Sigmoid colon (tissue), 7 donors: ENCODE data around the gene MCCC1. TPM values are rescaled to one million over a fixed set of nuclear protein-coding genes. Genes with fewer than 3 reads are reported as not detected.
A peak's percentile ranks its signal among the peaks of the same experiment; 100 is the strongest.

ENCODE experiments used
- DNase-seq: peaks from one replicate; pipeline ENCODE4 v3.0.0-alpha.2; 2019
- H3K27ac ChIP-seq, 4 donors: fragments of 200-600 bp; sonication (generic); one replicate each; pipeline ENCODE4 v1.5.1; 2016 to 2019; ENCODE audit warnings: mild to moderate bottlenecking in 1 of 4
- H3K27me3 ChIP-seq, 3 donors: fragments of 200-600 bp; sonication (generic); one replicate each; pipeline ENCODE4 v1.5.1; 2019; ENCODE audit warnings: mild to moderate bottlenecking in 1 of 3
- H3K36me3 ChIP-seq, 4 donors: fragments of 200-600 bp; sonication (generic); one replicate each; pipeline ENCODE4 v1.5.1; 2016 to 2019
- H3K4me1 ChIP-seq, 4 donors: fragments of 200-600 bp; sonication (generic); one replicate each; pipeline ENCODE4 v1.5.1; 2017 to 2019
- H3K4me3 ChIP-seq, 4 donors: fragments of 200-600 bp; sonication (generic); one replicate each; pipeline ENCODE4 v1.5.1; 2017 to 2019; ENCODE audit warnings: mild to moderate bottlenecking in 2 of 4, moderate library complexity in 1 of 4
- H3K9me3 ChIP-seq, 4 donors: fragments of 200-600 bp in 3 of 4; sonication (generic) in 3 of 4; one replicate each; pipeline versions ENCODE4 v1.5.1 to v1.6.1; 2013 to 2019
- EP300 ChIP-seq, 4 donors: sonication (generic); formaldehyde crosslinking; IDR thresholded peaks; one replicate each; pipeline ENCODE4 v1.6.1; 2017; ENCODE audit warnings: antibody characterized with exemption in 4 of 4
- POLR2A ChIP-seq, 2 donors: fragments of 450-650 bp; IDR thresholded peaks; one replicate each; pipeline ENCODE4 v1.6.1; 2016; ENCODE audit warnings: antibody characterized with exemption in 2 of 2, mild to moderate bottlenecking in 2 of 2, moderate library complexity in 2 of 2
- POLR2AphosphoS5 ChIP-seq, 4 donors: sonication (generic); formaldehyde crosslinking; IDR thresholded peaks; one replicate each; pipeline ENCODE4 v1.6.1; 2017; ENCODE audit warnings: antibody characterized with exemption in 4 of 4
- WGBS, 2 donors: extraction: QIAGEN DNeasy Blood & Tissue Kit; methylation state at CpG; one replicate each; pipeline ENCODE4 v1.1.7; 2013; 5-methylcytosine and 5-hydroxymethylcytosine counted together
- intact Hi-C: fragments of 100-400 bp; cut with DNase I; formaldehyde crosslinking; loops from one replicate; pipeline ENCODE4 v1.15.1; 2023
- polyA plus RNA-seq, 3 donors: library from polyadenylated mRNA; stranded (reverse); fragments of 200-250 nt; gene quantifications; one replicate each; pipeline ENCODE4 v1.2.3, GENCODE V29; 2013
- total RNA-seq, 4 donors: library from RNA; depleted of rRNA; stranded (reverse); fragments of >200 nt; gene quantifications; one replicate each; pipeline ENCODE4 v1.1.0, GENCODE V29; 2016
- TF ChIP-seq, protein P1 (sequence below), 4 experiments: fragments of 450-650 bp in 3 of 4; fragments of 200-600 bp in 1 of 4; IDR thresholded peaks; one replicate each; pipeline ENCODE4 v1.5.1; 2016 to 2019; ENCODE audit warnings: antibody characterized with exemption in 4 of 4, mild to moderate bottlenecking in 3 of 4, moderate library complexity in 2 of 4
- donor health status: healthy with polysubstance abuse.
- donor health status: Bipolar disorder and iron deficiency.
- donor health status: healthy.

The MCCC1 gene
- total and polyA plus RNA-seq, 7 donors, result 18.0 to 28.2 (median 21.4) TPM

DNA sequence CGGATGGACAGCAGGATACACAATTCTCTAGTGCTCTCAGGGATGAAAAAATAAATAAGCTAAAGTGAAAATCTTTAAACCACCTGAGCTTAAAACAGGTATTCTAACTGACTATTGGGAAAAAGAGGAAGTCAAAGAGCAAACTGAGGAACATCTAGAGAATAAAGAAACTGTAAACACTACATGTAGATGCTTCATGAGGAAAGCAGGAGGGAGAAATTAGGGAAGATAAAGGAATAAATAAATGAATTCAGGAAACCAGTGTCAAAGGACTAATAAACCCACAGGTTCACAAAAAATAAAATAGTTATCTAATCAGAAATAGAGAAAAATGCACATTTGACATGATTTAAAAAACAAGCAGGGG lies 525 bp upstream of the MCCC1 start:
- Histone ChIP-seq H3K9me3 (no peaks in the 10 kb centered on the region), H3K4me1 (peaks cover 0 to 22% (median 16%) of the 10 kb centered on the region in 4 donors), H3K36me3 (no peaks in the 10 kb centered on the region), H3K27ac (peak overlapping the region; percentile 83 to 93 (median 91)), H3K27me3 (no peaks in the 10 kb centered on the region), H3K4me3 (peak overlapping the region in 3 of 4 donors; percentile 64 to 95 (median 74))
- TF ChIP-seq POLR2AphosphoS5 (IDR thresholded peaks at IDR 0.05) (no peak), POLR2A (IDR thresholded peaks at IDR 0.05) (no peak), EP300 (IDR thresholded peaks at IDR 0.05) (no peak)
- TF ChIP-seq, protein P1, sequence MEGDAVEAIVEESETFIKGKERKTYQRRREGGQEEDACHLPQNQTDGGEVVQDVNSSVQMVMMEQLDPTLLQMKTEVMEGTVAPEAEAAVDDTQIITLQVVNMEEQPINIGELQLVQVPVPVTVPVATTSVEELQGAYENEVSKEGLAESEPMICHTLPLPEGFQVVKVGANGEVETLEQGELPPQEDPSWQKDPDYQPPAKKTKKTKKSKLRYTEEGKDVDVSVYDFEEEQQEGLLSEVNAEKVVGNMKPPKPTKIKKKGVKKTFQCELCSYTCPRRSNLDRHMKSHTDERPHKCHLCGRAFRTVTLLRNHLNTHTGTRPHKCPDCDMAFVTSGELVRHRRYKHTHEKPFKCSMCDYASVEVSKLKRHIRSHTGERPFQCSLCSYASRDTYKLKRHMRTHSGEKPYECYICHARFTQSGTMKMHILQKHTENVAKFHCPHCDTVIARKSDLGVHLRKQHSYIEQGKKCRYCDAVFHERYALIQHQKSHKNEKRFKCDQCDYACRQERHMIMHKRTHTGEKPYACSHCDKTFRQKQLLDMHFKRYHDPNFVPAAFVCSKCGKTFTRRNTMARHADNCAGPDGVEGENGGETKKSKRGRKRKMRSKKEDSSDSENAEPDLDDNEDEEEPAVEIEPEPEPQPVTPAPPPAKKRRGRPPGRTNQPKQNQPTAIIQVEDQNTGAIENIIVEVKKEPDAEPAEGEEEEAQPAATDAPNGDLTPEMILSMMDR (IDR thresholded peaks at IDR 0.05), result no peak
- WGBS, 2 donors, result 0% methylated on average over 1 of the region's 1 CpG
- intact Hi-C loops, result loop anchor here (5.0 kb wide), 1 partner anchor 118 kb away; the partner anchor contains the start of gene DCUN1D1
- no peak for DNase-seq

DNA sequence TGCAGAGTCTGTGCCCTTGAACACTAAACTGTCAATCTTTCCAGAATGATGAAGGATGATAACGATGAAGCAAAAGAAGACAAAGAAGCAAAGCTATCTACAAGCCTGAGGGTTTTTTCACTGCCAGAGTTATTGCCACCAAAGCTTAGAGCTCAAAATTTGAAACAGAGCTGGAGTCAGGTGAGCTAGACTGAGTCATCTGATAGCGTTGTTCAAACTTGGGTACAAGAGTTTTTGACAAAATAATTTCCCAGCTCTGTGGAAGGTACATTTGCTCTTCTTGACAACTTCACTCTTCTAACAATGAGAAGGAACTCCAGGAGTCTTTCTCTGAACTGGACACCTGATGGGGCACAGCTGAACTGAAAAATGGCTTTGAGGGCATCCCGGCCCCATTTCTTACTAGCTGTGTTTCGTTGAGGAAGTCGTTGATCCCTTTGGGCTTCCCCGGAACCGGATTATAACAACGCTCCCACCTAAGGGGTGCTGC lies 715 bp downstream of the MCCC1 start:
- WGBS, 2 donors, result 1 to 6% methylated on average over 8 of the region's 8 CpGs

DNA sequence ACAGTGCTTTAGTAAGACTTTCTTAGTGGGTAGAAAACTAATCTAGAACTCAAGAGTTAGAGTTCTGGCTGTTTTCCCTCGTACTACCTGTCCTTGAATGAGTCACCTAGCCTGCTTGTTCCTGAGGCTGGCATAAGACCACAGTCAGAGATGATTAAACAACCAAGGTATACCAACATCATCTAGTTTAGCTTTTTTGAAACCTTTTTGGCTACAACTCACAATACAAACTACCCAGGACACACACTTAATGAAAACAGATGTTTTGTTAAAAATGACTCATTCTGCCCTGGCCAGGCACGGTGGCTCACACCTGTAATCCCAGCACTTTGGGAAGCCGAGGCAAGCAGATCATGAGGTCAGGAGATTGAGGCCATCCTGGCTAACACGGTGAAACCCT lies 4.6 kb downstream of the MCCC1 start:
- 82 to 87% methylated on average over 4 of the region's 4 CpGs for WGBS, 2 donors
- Histone ChIP-seq H3K4me1 (peaks cover 0 to 15% (median 11%) of the 10 kb centered on the region in 4 donors), H3K4me3 (no peak overlapping the region), H3K27me3 (no peaks in the 10 kb centered on the region), H3K27ac (no peak overlapping the region), H3K36me3 (peaks cover 0 to 37% (median 11%) of the 10 kb centered on the region in 4 donors), H3K9me3 (no peaks in the 10 kb centered on the region)
- no peak for TF ChIP-seq EP300 (IDR thresholded peaks at IDR 0.05)
- TF ChIP-seq, protein P1 (IDR thresholded peaks at IDR 0.05), result no peak
- TF ChIP-seq POLR2A (IDR thresholded peaks at IDR 0.05), result no peak
- no peak for TF ChIP-seq POLR2AphosphoS5 (IDR thresholded peaks at IDR 0.05)
- intact Hi-C loops, result loop anchor here (5.0 kb wide), 1 partner anchor 112 kb away; the partner anchor contains the start of gene DCUN1D1
- no peak for DNase-seq

More for the DNA sequence above, 715 bp downstream of the MCCC1 start:
- DNase-seq, result no peak
- Histone ChIP-seq H3K27me3 (no peaks in the 10 kb centered on the region), H3K36me3 (peaks cover 0 to under 1% (median 0%) of the 10 kb centered on the region in 4 donors), H3K9me3 (no peaks in the 10 kb centered on the region), H3K4me1 (peaks cover 0 to 22% (median 16%) of the 10 kb centered on the region in 4 donors), H3K27ac (peak overlapping the region; percentile 83 to 93 (median 91)), H3K4me3 (peak overlapping the region; percentile 64 to 95 (median 80))
- intact Hi-C loops, result loop anchor here (5.0 kb wide), 1 partner anchor 116 kb away; the partner anchor contains the start of gene DCUN1D1
- TF ChIP-seq POLR2A (IDR thresholded peaks at IDR 0.05) (no peak), POLR2AphosphoS5 (IDR thresholded peaks at IDR 0.05) (no peak), EP300 (IDR thresholded peaks at IDR 0.05) (no peak)
- TF ChIP-seq, protein P1 (IDR thresholded peaks at IDR 0.05), result no peak

DNA sequence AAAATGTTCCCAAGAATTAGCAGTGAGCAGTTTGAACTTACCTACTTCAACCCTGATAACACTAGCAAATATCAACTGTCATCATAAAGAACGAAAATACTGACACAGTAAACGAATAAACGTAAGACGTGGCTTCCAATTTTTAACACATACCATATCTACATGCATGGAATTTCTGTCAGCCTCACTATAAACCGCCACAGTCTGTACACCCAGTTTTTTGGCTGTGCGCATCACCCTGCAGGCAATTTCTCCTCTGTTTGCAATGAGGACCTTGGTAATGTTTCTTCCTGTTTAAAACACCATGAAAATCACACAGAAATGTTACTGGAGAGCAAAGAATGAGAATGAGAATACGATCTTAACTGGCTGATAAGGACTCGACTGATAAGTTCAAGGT lies 7.0 kb downstream of the MCCC1 start:
- 95 to 97% methylated on average over 8 of the region's 8 CpGs for WGBS, 2 donors
- TF ChIP-seq, protein P1 (IDR thresholded peaks at IDR 0.05), result no peak
- TF ChIP-seq POLR2A (IDR thresholded peaks at IDR 0.05) (no peak), POLR2AphosphoS5 (IDR thresholded peaks at IDR 0.05) (no peak), EP300 (IDR thresholded peaks at IDR 0.05) (no peak)
- Histone ChIP-seq H3K4me3 (no peak overlapping the region), H3K27ac (no peak overlapping the region), H3K9me3 (no peaks in the 10 kb centered on the region), H3K36me3 (peaks cover 0 to 54% (median 15%) of the 10 kb centered on the region in 4 donors), H3K27me3 (no peaks in the 10 kb centered on the region), H3K4me1 (peaks cover 0 to under 1% (median 0%) of the 10 kb centered on the region in 4 donors)
- no peak for DNase-seq
- intact Hi-C loops, result no loop called here
